AG20443 (cell line): ENCODE measurements around the gene VPS37C.

ENCODE experiments used
- DNase-seq: peaks from one replicate; pipeline ENCODE4 v3.0.0; 2012; ENCODE audit warnings: low spot score, mixed read lengths

VPS37C gene

DNA sequence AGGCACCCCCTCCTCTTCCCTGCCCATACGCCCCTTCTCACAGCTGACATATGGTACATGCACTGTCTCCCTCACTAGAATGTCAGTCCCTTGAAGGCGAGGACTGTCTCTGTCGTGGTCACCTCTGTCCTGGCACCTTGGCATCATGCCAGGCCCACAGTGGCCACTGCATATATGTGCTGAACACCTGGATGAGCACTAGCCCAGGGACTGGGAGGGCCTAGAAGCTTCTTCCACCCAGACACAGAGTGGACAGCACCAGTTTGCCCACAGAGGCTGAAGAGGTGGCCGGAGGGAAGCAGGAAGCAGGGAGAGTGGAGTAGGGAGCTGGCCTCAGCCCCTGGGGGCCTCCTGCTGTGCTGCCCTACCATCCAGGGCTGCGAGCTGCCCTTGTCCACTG is 28.6 kb downstream of the VPS37C start:
- DNase-seq: no peak

DNA sequence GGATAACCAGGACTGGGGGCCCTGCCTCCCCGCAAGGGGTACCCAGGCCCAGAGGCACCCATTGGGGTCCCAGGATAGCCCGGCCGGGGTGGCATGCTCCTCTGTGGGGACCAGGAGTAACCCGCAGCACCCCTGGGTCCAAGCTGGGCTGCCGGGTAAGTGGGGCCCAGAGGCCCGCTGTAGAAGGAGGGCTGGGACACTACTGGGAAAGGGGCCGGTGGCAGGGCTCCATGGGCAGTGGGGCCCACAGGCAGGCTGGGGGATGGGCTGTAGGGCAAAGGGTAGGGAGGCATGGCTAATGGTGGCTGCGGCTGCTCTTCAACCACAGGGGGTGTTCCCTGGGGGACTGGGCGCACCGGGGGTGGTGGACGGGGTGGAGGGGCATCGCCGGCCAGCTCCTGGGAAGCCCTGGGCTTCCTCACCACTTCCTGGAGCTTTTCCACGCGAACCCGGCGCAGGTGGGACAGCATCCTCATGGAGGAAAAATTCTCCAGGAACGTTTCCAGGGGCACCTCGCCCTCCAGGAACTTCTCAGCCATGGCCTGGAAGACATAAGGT is 29.1 kb downstream of the VPS37C start:
- DNase-seq: no peak

- DNase-seq: no peak
These were observed 29.6 kb downstream of the VPS37C start for GRCh38 chr11:61131586-61131985.

- no peak for DNase-seq
These were observed 30.0 kb downstream of the VPS37C start for GRCh38 chr11:61131186-61131585.

DNA sequence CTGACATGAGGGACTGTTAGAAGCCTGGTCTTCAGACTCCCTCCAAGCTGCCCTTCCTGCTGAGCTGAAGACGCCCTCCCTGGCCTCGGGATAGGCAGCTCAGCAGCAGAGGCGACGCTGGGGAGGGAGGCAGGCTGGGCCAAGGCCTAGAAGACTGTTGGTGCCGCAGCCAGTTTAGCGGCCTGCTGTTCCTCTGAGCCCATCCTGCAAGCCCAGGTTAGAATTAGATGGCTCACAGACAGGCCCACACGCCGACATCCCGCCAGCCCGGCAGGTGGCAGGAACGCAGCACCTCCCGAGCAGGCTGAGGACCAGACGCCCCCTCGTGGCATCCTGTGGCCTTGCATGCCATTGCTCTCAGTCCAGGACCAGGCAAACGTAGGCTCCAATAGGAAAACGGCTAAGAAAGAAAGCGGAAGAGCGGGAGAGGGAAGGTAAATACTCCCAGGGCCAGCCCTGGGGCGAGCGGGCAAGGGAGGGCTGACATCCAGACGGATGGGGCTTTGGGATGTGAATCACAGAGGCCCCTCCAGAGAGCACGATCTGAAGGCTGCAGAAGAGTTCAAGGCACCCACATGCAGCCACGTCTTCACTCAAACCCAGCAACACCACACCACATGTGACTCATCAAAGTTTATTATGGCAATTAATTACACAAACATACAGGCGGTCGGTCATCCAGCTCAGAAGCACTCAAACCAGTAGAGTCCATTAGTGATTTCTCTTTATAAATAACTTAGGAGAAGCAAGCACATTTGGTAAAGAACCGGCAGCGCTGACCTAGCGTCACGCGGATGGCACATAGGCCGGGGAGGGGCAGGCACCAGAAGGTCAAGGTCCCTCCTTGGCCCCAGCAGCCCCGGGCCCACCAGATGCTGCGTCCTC is 31.3 kb downstream of the VPS37C start:
- peak; percentile 96 for DNase-seq

DNA sequence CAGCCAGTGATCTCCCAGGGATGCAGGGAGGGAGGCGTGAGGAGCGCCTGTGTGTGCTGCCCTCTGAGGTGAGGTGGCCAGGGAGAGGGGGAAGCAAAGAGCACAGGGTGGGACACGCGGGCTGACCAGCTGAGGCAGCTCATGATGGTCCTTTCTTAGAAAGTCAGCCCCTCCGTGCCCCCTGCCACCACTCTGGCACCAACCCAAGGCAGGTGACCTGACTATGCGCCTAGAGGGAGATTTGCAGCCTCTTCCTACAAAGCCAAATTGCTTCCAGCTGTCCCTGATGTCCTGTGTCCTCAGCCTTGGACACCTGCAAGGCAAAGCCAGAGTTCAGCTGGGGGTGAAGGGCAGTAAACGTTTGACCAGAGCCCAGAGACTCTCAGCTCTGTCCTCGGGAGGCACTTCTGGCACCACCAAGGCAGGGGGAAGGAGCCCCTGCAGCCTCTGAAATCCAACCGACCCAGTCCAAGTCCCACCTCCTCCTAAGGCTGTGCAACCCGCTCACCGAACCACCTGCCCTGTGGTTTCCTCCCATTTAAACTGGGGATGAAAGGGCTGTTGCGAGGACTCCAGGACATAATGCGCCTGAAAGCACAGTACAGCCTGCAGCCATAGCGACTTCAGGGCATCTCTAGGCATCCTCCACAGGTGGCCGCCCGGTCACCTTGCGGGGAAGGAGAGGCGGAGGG is 32.1 kb downstream of the VPS37C start:
- DNase-seq: no peak

GRCh38 chr11:61127991-61128390 is 33.2 kb downstream of the VPS37C start:
- DNase-seq: no peak

DNA sequence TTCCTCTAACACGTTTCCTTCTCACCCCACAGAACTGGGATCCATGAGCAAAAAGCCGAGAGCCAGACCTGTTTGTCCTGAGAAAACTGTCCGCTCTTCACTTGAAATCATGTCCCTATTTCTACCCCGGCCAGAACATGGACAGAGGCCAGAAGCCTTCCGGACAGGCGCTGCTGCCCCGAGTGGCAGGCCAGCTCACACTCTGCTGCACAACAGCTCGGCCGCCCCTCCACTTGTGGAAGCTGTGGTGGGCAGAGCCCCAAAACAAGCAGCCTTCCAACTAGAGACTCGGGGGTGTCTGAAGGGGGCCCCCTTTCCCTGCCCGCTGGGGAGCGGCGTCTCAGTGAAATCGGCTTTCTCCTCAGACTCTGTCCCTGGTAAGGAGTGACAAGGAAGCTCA is 35.0 kb downstream of the VPS37C start:
- DNase-seq: peak; percentile 37

DNA sequence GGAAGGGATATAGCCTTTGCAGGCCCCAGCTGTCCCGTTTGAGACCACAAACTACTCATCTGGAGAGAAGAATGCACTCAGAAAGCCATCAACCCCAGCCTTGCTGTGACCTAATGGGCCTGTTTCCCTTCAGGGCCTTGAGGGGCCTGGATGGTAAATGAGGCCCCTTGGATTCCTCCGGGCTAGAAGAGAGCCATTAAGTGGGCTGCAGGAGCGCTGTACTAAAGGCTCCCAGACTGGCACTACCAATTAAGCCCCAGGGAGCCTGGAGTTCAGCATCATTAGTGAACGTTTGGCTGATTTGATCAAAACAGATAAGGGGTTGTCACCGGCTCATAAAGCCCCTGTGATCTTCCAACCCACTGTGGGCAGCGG is 35.9 kb downstream of the VPS37C start:
- DNase-seq: no peak

DNA sequence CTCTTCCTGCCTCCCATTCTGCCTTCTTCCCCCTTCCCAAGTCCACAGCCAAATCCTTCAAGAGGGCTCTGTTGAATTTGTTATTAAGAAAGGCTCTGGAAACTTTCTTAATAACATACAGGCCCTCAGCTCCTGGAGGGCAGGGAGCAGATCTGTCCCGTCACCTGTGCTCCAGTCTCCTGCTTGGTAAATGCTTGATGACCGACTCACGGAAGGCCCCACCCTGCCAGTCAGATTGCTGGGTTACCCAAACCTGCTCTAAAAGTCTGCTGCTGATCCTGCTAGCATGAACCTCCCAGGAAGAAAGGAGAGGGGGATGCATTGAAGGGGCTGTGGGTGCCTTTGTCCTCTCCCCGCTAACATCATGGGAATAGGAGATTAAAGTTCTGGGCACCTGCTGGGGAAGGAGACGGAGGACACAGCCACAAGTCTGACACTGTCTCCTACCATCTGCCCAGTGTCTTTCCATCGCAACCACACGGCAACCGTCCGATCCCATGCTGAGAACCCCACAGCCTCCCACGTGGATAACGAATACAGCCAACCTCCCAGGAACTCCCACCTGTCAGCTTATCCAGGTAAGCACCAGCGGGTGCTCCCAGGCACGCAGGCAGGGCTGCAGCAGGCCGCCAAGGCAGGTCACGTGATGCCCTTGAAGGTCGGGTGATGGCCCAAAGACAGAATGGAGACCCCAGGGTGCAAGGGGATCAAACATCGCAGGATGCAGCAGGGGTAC is 36.5 kb downstream of the VPS37C start:
- DNase-seq: no peak

GRCh38 chr11:61123775-61124571 is 37.3 kb downstream of the VPS37C start:
- DNase-seq: no peak

- DNase-seq: no peak
These were observed 38.5 kb downstream of the VPS37C start for GRCh38 chr11:61122761-61123160.

DNA sequence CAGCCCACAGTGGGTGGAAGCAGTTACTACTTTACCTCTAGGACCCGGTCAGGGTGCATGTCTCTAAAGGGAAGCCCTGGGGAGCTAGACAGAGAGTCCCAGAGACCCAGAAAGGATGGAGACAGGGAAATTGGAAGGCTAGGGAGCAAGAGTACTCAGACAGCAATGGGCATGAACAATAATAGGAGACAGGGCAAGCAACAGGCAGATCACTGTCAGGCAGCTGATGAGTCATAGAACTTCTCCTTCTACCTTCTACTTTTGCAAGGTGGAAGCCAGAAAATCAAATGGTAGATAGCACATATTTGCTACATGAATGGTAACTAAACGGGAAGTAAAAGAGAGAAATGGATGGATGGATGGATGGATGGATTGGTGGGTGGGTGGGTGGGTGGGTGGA is 39.3 kb downstream of the VPS37C start:
- no peak for DNase-seq

- DNase-seq: no peak
These were observed 39.9 kb downstream of the VPS37C start for GRCh38 chr11:61121192-61121831.

DNA sequence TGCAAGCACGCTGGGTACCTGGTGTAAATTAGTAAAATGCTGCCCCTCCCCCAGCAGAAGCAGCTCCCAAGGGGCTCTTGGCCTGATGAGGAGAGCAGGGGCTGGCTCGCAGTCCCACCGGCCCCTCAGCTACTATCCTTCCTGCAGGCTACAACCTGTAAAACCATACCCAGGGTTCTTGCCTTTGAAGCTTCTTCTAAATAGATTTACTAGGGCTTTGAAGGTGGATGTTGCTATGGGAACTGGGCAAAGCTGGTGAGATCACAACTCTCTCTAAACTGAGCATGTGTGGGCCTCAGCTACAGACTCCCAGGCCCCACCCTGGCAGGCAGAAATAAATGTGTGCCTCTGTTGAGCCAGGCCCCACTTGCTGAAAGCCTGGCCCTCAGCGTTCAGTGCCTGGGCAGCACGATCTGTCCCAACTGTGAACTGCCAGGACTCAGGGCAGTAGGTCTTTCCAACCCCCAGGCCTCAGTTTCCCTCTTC is 40.5 kb downstream of the VPS37C start:
- DNase-seq: peak; percentile 66

DNA sequence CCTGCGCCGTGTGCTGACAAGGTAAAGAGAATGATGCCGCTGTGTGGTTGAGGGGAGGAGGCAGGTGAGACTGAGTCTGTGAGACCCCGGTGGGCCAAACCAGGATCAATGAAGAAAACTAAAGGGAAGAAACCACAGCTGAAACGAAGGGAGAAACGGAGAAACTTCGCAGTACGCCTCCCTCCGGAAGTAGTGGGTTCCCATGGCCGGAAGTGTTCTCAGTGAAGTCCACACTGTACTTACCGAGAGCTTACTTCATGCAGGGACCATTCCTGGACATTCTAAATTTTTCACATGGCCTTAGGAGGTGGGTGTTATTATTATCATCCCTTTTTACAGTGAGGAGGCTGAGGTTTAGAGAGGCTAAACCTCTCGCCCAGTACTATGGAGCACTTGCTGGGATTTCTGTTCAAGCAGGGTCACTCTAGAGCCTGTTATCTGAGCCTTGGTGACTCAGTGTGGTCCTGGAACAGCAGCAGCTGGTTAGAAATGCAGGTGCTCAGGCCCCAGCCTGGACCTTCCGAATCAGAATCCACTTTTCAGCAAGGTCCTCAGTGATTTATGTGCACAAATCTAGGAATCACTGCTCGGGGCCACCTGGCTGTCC is 41.0 kb downstream of the VPS37C start:
- DNase-seq: no peak

DNA sequence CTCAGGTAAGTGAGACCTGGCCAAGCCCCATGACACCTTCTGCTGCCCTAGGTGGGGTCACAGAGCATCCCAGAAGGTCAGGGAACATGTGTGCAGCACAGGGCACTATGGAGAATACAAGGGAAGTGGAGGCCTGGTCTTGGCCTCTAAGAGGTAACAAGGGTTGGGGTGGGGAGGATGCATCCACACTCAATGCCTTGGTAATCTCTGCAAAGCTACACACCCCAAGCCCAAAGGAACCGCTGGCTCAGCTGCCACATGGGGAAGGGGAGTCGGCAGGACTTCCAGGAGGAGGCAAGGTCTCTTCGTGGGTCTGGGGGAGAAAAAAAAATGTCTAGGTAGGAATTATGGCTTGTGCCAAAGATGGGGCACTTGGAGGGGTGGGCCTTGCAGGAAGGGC is 41.7 kb downstream of the VPS37C start:
- DNase-seq: no peak

DNA sequence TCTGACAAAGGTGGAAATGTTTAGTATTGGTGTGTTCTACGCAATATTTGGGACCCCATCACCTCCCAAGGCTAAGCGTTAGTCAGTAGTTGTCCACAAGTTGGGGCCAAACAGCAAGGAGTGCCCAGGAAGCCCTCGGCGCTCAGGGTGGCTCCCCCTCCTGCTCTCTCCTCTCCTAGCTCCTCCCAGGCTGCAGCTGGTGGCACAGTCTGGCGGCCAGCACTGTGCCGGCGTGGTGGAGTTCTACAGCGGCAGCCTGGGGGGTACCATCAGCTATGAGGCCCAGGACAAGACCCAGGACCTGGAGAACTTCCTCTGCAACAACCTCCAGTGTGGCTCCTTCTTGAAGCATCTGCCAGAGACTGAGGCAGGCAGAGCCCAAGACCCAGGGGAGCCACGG is 42.2 kb downstream of the VPS37C start:
- no peak for DNase-seq

DNA sequence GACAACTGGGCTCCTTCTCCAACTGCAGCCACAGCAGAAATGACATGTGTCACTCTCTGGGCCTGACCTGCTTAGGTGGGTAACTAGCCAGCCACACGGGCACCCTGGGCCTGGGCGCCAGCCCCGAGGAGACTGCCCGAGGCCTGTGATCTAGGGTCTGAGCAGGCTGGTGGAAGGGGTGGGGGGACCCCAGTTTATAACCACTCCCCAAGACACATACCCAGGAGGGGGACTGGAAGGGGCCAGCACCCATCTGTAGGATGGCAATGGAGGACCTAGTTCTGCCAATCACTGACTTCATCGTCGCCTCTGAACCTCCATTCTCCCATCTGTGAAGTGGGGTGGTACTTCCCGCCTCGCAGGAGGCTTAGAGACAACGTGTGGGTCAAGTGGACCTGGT is 42.8 kb downstream of the VPS37C start:
- DNase-seq: no peak

GRCh38 chr11:61118004-61118403 is 43.2 kb downstream of the VPS37C start:
- no peak for DNase-seq

GRCh38 chr11:61117168-61117520 is 44.1 kb downstream of the VPS37C start:
- no peak for DNase-seq
